Measurements from ENCODE around the gene ST3GAL2. TPM values are rescaled to one million over a fixed set of nuclear protein-coding genes. Genes with fewer than 3 reads are reported as not detected.

The ST3GAL2 gene
- total RNA-seq, 1 experiment from 2014 or later = 49.4 TPM

DNA sequence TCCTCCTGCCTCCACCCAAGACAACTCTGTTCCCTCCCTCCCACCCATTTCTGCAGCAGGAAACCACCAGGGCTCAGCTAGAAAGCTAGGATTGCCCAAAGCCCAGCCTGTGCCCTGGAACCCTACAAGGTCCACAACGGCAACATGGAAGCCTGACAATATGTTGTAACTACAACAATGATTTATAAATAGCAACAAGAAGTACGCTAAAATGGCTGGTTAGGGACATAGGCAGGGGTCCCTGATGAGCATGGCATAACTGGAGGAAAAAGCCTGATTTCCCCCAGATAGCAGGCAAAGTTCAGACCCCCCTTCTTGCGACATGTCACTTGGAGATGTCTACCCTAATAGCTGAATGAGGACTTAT lies 6.6 kb downstream of the ST3GAL2 start:
- peaks cover 9% of the 10 kb centered on the region; the same call in 1 of the 2 replicates for H3K36me3 Mint-ChIP-seq
- POLR2A ChIA-PET = interaction anchor here (0.5 to 1.5 kb wide), 2 partner anchors 51 to 76 kb away, joined by 3 to 4 read pairs; no protein-coding TSS in a partner anchor
- DNase-seq (ENCODE audit: low spot score) (no peak), ATAC-seq (no peak)
- H3K27ac Mint-ChIP-seq = peak overlapping the region; percentile 86
- peaks cover 76% of the 10 kb centered on the region for H3K4me1 Mint-ChIP-seq
- H3K4me3 Mint-ChIP-seq = no peak overlapping the region
- TF ChIP-seq ATF1 (CRISPR knock-in tag; IDR thresholded peaks at IDR 0.05) (no peak), PRRX2 (CRISPR knock-in tag; IDR thresholded peaks at IDR 0.05) (no peak), IRF2 (CRISPR knock-in tag; IDR thresholded peaks at IDR 0.05; ENCODE audit: borderline replicate concordance, low read depth) (no peak), JUN (CRISPR knock-in tag; IDR thresholded peaks at IDR 0.05) (no peak)
- TF ChIP-seq, protein P1, sequence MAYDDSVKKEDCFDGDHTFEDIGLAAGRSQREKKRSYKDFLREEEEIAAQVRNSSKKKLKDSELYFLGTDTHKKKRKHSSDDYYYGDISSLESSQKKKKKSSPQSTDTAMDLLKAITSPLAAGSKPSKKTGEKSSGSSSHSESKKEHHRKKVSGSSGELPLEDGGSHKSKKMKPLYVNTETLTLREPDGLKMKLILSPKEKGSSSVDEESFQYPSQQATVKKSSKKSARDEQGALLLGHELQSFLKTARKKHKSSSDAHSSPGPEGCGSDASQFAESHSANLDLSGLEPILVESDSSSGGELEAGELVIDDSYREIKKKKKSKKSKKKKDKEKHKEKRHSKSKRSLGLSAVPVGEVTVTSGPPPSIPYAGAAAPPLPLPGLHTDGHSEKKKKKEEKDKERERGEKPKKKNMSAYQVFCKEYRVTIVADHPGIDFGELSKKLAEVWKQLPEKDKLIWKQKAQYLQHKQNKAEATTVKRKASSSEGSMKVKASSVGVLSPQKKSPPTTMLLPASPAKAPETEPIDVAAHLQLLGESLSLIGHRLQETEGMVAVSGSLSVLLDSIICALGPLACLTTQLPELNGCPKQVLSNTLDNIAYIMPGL (CRISPR knock-in tag; IDR thresholded peaks at IDR 0.05) = no peak
- TF ChIP-seq, protein P2, sequence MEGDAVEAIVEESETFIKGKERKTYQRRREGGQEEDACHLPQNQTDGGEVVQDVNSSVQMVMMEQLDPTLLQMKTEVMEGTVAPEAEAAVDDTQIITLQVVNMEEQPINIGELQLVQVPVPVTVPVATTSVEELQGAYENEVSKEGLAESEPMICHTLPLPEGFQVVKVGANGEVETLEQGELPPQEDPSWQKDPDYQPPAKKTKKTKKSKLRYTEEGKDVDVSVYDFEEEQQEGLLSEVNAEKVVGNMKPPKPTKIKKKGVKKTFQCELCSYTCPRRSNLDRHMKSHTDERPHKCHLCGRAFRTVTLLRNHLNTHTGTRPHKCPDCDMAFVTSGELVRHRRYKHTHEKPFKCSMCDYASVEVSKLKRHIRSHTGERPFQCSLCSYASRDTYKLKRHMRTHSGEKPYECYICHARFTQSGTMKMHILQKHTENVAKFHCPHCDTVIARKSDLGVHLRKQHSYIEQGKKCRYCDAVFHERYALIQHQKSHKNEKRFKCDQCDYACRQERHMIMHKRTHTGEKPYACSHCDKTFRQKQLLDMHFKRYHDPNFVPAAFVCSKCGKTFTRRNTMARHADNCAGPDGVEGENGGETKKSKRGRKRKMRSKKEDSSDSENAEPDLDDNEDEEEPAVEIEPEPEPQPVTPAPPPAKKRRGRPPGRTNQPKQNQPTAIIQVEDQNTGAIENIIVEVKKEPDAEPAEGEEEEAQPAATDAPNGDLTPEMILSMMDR (IDR thresholded peaks at IDR 0.05) = no peak
- no peaks in the 10 kb centered on the region for H3K27me3 Mint-ChIP-seq (ENCODE audit: low read depth)
- H3K9me3 Mint-ChIP-seq = no peaks in the 10 kb centered on the region
- CTCF ChIA-PET = interaction anchor here (0.6 to 2.8 kb wide), 3 partner anchors 24 to 51 kb away, joined by 3 to 10 read pairs (median 5); no protein-coding TSS in a partner anchor

DNA sequence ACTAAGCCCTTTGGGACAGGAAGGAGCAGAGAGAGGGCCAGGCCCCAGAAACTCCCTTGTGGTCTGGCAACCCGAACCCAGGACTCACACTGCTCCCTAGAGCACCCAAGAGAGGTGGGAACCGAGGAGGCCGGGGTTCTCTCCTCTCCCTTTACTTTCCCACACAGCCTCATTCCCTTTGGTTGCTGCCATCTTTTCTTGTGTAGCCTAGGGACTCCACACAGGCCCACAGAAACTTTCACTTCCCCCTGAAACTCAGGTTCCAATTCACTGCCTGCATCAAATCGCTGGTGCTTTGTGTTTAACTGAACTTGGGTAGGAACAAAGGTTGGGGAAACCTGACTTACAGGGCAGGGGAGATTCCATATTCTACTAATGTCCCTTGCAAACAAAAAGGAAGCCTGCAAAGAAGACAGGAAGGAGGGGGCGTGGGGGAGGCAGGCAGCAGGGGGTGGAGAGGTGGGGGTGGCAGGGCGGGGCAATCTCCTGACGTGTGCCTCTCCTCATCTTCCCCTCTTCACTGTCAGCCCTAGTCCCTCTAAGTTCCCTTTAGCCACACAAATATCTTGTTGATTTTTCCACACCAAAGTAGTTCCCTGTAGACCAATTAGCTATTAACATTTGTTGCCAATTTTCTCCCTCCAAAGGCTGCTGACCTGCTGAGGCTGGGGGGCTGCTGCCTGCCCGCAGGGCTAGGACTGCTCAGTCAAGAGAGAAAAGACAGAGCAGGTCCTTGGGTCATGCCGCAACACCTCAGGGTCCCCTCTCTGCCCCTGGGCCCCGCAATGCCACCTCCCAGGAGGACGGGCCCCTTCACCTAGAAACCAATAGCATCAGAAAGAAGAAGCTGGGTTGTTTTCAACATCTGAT lies 8.0 kb downstream of the ST3GAL2 start:
- Mint-ChIP-seq H3K27me3 (ENCODE audit: low read depth) (no peaks in the 10 kb centered on the region), H3K4me3 (peak overlapping the region; percentile 48), H3K4me1 (peaks cover 68% of the 10 kb centered on the region), H3K27ac (peak overlapping the region; percentile 99), H3K9me3 (no peaks in the 10 kb centered on the region), H3K36me3 (peaks cover 9% of the 10 kb centered on the region; the same call in 1 of the 2 replicates)
- ChIA-PET POLR2A (interaction anchor here (1.5 kb wide), 1 partner anchor 49 kb away, joined by 4 read pairs; no protein-coding TSS in a partner anchor), CTCF (no interaction called here)
- DNase-seq (ENCODE audit: low spot score) (no peak), ATAC-seq (peak; percentile 19)
- no peak for TF ChIP-seq TEAD4 (CRISPR knock-in tag; IDR thresholded peaks at IDR 0.05)
- 0 out of 2 replicates have a peak, but pooled peaks have one; percentile 26 for TF ChIP-seq ZNF671 (CRISPR knock-in tag; IDR thresholded peaks at IDR 0.05)

DNA sequence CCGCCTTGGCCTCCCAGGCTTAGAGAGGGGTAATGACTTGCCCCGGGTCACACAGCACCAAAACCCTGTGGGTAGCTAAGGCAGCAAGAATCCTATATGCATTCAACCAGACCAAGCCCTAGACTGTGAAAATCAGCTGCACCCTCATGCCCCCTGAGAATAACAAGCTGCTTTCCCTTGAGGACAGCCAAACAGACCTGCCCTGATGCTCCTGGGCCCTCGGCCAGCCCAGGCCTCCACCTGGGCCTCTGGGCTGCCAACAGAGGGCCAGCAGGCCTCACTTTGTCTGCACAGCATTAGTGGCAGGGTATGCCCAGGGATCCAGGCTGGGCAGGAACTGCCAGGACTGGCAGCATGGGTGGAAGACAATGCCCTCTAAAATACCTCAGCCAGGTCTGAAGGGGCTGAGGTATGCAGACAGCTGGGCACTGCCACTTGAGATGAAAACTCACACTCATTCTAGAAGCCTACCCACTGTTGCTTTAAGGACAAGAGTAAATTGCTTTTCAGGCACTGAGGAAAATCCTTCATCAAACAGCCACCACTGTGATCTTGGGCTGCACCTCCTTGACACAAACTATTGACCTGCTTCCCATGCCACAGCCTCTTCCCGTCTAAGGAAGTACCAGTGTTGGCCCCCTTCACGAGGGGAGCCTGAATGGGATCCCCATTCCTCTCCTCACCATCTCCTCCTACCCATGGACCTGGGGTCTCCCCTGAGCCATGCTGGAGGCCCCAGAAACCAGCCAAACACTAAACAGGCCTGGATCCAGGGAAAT lies 8.8 kb downstream of the ST3GAL2 start:
- 0 out of 2 replicates have a peak, but pooled peaks have one; percentile 8 for TF ChIP-seq ETV6 (CRISPR knock-in tag; IDR thresholded peaks at IDR 0.05)
- TF ChIP-seq, protein P3, sequence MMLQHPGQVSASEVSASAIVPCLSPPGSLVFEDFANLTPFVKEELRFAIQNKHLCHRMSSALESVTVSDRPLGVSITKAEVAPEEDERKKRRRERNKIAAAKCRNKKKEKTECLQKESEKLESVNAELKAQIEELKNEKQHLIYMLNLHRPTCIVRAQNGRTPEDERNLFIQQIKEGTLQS (CRISPR knock-in tag; conservative IDR thresholded peaks at IDR 0.05) = no peak
- no peak for DNase-seq (ENCODE audit: low spot score)
- Mint-ChIP-seq H3K9me3 (no peaks in the 10 kb centered on the region), H3K27me3 (ENCODE audit: low read depth) (no peaks in the 10 kb centered on the region), H3K4me1 (peaks cover 71% of the 10 kb centered on the region), H3K4me3 (peak overlapping the region; percentile 31), H3K27ac (peak overlapping the region; percentile 99), H3K36me3 (peaks cover 15% of the 10 kb centered on the region; the same call in 1 of the 2 replicates)
- ChIA-PET POLR2A (no interaction called here), CTCF (interaction anchor here (0.5 to 0.9 kb wide), 4 partner anchors 8 to 212 kb away, joined by 3 to 5 read pairs (median 3); no protein-coding TSS in a partner anchor)
- ATAC-seq = no peak

Measured in WTC11 (cell line).